ENCODE measurements around the gene GABPB1. TPM values are rescaled to one million over a fixed set of nuclear protein-coding genes. Genes with fewer than 3 reads are reported as not detected.

GABPB1 gene
- total RNA-seq, 8 experiments from 2014 or later, result 17.4 to 33.4 (median 21.0) TPM

- WGBS, 10 experiments, result 81 to 100% (median 98%) methylated on average over 2 to 3 of the region's 3 CpGs
- Histone ChIP-seq H3K27ac (no peak overlapping the region), H3K4me3 (no peak overlapping the region), H3K4me1 (replicated peaks in 1 of 2) (no peaks in the 10 kb centered on the region)
- in situ Hi-C loops (cut with MboI; ENCODE audit: low pct_unique_long_range_greater_than_20kb in 2 of 9, low sequenced_read_pairs in 9 of 9, unreplicated experiment in 9 of 9), result no loop called here
- no peak for ATAC-seq (replicated peaks in 6 of 8)
Measured at GRCh38 chr15:50225938-50226337, 129.1 kb downstream of the GABPB1 start.

Other genes with a start within 250 kb of the GABPB1 start
- 1 to 10 TPM in 5 of 8 experiments, under 1 TPM in 3; 0.22 to 2.2 (median 1.1) TPM for gene ATP8B4, start 236.0 kb downstream of the GABPB1 start, total RNA-seq
- gene SLC27A2, start 173.0 kb downstream of the GABPB1 start, total RNA-seq, result 1 to 10 TPM in 4 of 8 experiments, under 1 TPM in 2, not detected in 2; 0.20 to 3.6 (median 1.6) TPM
- under 1 TPM in 4 of 8 experiments, not detected in 4; 0.15 to 0.57 (median 0.29) TPM for gene HDC, start 89.5 kb downstream of the GABPB1 start, total RNA-seq
- 100 to 1,000 TPM in 1 of 8 experiments, 10 to 100 TPM in 7; 28.4 to 135 (median 49.2) TPM for gene USP8, start 69.2 kb upstream of the GABPB1 start, total RNA-seq
- gene USP50, start 191.5 kb upstream of the GABPB1 start, total RNA-seq, result under 1 TPM in 1 of 8 experiments, not detected in 7; 0.46 TPM